ENCODE measurements around the gene TKT.

Gene TKT

DNA sequence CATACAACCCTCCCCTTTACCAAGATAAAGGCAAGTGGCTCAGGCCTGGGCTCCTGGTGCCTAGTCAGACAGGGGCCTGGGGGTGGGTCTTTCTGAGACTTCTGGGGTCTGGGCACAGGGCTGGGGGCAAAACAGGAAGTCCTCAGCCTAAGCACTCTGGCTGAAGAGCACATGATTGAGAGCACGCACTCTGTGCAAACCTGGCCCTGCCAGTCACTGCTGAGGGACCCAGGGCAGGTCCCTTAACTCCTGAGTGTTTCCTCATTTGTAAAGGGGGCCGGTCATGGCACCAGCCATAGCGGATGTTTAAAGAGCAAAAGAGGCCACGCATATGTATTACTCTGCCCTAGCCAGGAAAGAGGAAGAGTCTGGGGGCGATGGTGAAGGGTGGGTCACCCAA, 16.0 kb downstream of the TKT start:
- no peak overlapping the region for H3K27ac ChIP-seq
- TF ChIP-seq ZFX (IDR thresholded peaks at IDR 0.05): no peak
- TF ChIP-seq, protein P1, sequence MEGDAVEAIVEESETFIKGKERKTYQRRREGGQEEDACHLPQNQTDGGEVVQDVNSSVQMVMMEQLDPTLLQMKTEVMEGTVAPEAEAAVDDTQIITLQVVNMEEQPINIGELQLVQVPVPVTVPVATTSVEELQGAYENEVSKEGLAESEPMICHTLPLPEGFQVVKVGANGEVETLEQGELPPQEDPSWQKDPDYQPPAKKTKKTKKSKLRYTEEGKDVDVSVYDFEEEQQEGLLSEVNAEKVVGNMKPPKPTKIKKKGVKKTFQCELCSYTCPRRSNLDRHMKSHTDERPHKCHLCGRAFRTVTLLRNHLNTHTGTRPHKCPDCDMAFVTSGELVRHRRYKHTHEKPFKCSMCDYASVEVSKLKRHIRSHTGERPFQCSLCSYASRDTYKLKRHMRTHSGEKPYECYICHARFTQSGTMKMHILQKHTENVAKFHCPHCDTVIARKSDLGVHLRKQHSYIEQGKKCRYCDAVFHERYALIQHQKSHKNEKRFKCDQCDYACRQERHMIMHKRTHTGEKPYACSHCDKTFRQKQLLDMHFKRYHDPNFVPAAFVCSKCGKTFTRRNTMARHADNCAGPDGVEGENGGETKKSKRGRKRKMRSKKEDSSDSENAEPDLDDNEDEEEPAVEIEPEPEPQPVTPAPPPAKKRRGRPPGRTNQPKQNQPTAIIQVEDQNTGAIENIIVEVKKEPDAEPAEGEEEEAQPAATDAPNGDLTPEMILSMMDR (conservative IDR thresholded peaks at IDR 0.05): no peak

GRCh38 chr3:53238886-53239285, 16.9 kb downstream of the TKT start:
- H3K27ac ChIP-seq: no peak overlapping the region
- TF ChIP-seq ZFX (IDR thresholded peaks at IDR 0.05): no peak

DNA sequence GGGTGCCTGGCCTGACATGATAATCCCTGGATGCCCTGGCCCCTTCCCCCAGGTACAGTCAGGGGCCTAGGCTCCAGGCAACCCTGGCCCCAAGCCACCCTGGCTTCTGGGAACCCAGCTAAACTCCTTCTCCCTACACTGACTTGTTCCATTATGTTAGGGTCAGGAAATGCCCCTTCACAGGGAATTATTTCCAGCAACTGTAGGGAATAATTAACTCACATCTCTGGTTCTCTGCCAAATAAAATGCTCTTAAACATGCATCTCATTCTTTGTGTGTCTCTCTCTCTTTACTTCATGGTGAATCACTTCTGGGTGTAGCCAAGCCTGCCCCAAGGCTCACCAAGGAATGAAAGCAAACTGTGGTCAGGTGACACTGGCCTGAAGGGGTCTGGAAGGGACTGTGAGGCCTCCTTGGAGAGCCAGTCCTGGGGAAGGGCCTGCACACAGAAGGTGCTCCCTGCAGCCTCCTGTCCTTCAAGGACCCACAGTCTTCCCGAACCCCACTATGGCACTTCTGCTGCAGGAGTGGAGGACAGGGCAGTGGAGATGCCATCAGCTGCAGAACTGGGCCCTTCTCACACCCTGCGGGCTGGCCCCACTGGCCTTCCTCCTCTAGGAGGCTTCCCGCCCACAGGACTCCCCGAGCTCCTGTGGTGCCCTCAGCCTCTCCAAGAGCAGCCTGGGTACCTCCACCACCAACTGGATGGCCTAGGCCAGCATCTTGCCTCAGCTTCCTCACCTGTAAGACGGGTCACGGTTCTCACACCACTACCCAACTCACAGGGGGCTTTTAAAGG, 17.6 kb downstream of the TKT start:
- TF ChIP-seq, protein P1 (conservative IDR thresholded peaks at IDR 0.05): no peak
- TF ChIP-seq ZFX (IDR thresholded peaks at IDR 0.05): no peak
- peak overlapping the region; percentile 32; the same call in 1 of the 2 replicates for H3K27ac ChIP-seq

- H3K27ac ChIP-seq: peak overlapping the region; percentile 76
- peak; percentile 26; the same call in 1 of the 2 replicates for TF ChIP-seq ZFX (IDR thresholded peaks at IDR 0.05)
- TF ChIP-seq, protein P1 (conservative IDR thresholded peaks at IDR 0.05): no peak
These were observed 19.5 kb downstream of the TKT start for GRCh38 chr3:53236112-53236841.

DNA sequence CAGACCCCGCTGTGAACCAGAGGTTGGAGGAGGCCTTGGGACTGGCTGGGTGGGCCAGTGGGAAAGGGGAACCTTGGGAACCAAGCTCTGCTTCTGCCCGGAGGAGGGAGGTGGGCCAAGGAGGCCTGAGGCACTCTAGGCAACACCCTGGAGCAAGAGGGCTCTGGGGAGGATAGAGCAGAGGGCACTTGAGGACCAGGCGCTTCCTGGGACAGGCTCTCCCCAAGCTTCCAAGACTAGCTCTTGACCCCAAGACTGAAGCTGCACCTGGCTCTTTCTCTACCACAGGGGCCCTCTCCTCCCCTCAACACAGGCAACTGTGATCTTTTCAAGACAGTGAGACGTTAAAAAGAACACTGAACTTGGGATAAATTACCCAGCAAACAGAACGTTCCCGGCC, 20.3 kb downstream of the TKT start:
- TF ChIP-seq, protein P1 (conservative IDR thresholded peaks at IDR 0.05): no peak
- no peak for TF ChIP-seq ZFX (IDR thresholded peaks at IDR 0.05)
- H3K27ac ChIP-seq: peak overlapping the region; percentile 76

GRCh38 chr3:53234841-53235232, 21.0 kb downstream of the TKT start:
- TF ChIP-seq, protein P1 (conservative IDR thresholded peaks at IDR 0.05): no peak
- no peak for TF ChIP-seq ZFX (IDR thresholded peaks at IDR 0.05)
- no peak overlapping the region for H3K27ac ChIP-seq

DNA sequence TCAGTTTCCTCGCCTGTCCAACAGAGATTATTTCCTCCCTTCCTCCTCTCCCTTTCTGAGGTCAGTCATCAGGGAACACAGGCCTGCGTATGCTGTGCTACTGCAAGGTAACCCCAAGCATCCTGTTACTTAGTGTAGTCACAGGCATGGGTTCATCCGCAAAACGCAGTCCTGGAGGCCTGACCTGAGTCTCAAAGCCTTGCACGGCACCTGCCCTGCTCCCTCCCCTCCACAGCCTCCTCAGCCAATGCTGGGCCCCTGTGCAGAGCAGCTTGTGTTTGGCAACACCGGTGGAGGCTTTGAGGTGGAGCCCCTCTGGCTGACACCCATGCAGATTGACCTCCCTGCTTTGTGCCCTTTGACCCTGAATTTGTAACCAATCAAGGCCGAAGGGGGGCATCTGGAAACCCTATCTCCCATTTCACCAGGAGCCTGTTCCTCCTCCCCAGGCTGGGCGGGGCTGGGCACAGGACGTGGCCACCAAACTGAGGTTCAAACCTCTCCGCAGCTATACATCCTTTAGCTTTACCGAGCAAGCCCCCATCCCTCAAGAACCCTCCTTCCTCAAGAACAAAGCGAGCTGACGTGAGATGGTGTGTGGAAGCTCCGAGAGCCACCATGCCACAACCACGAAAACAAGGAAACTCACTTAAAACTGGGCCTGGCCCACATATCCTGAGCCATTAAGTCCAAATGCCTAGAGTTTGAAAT, 21.5 kb downstream of the TKT start:
- TF ChIP-seq ZFX (IDR thresholded peaks at IDR 0.05): no peak
- TF ChIP-seq, protein P1 (conservative IDR thresholded peaks at IDR 0.05): no peak
- H3K27ac ChIP-seq: no peak overlapping the region
